Spleen (tissue), 11 donors: ENCODE results near the gene IMPDH1. TPM values are rescaled to one million over a fixed set of nuclear protein-coding genes. Genes with fewer than 3 reads are reported as not detected.

Experiments used
- DNase-seq: peaks from one replicate; pipeline ENCODE4 v3.0.0-alpha.2; 2020
- H3K27ac ChIP-seq, 8 donors: fragments of 200-600 bp; sonication (generic) in 7 of 8; 1 replicate in 4 of 8; 2 replicates in 4 of 8; pipeline versions ENCODE4 v1.5.0 to v1.8.0; 2016 to 2021; ENCODE audit warnings: inconsistent platforms in 4 of 8, mild to moderate bottlenecking in 4 of 8, moderate library complexity in 1 of 8
- H3K27me3 ChIP-seq, 7 donors: fragments of 200-600 bp; sonication (generic) in 6 of 7; replicated peaks in 1 of 7; 1 replicate in 4 of 7; 2 replicates in 3 of 7; pipeline versions ENCODE4 v1.5.0 to v1.8.0; 2016 to 2021; ENCODE audit warnings: inconsistent platforms in 3 of 7, mild to moderate bottlenecking in 1 of 7
- H3K36me3 ChIP-seq, 6 donors: fragments of 200-600 bp; sonication (generic) in 5 of 6; 1 replicate in 4 of 6; 2 replicates in 2 of 6; pipeline versions ENCODE4 v1.5.0 to v1.8.0; 2016 to 2021; ENCODE audit warnings: inconsistent platforms in 2 of 6
- H3K4me1 ChIP-seq, 6 donors: fragments of 200-600 bp; sonication (generic) in 5 of 6; 1 replicate in 3 of 6; 2 replicates in 3 of 6; pipeline versions ENCODE4 v1.5.0 to v1.8.0; 2016 to 2021; ENCODE audit warnings: inconsistent platforms in 3 of 6
- H3K4me3 ChIP-seq, 8 donors: fragments of 200-600 bp; sonication (generic) in 7 of 8; 1 replicate in 4 of 8; 2 replicates in 4 of 8; pipeline versions ENCODE4 v1.5.0 to v1.8.0; 2016 to 2021; ENCODE audit warnings: inconsistent platforms in 4 of 8, mild to moderate bottlenecking in 4 of 8, moderate library complexity in 2 of 8
- H3K9me3 ChIP-seq, 8 donors: fragments of 200-600 bp; sonication (generic) in 7 of 8; 1 replicate in 4 of 8; 2 replicates in 4 of 8; pipeline versions ENCODE4 v1.5.0 to v1.8.0; 2016 to 2021; ENCODE audit warnings: inconsistent platforms in 4 of 8
- CTCF ChIP-seq, 11 experiments: fragments of 200-600 bp in 7 of 11; fragments of 450-650 bp in 4 of 11; sonication (generic) in 4 of 11; IDR thresholded peaks in 8 of 11; conservative IDR thresholded peaks in 3 of 11; 1 replicate in 7 of 11; 2 replicates in 4 of 11; pipeline versions ENCODE4 v1.4.0 to v1.8.0; 2016 to 2021; ENCODE audit warnings: antibody characterized with exemption in 11 of 11, inconsistent platforms in 4 of 11, mild to moderate bottlenecking in 1 of 11
- POLR2A ChIP-seq, 3 donors: fragments of 450-650 bp; IDR thresholded peaks; one replicate each; pipeline ENCODE4 v1.5.1; 2017; ENCODE audit warnings: antibody characterized with exemption in 3 of 3, mild to moderate bottlenecking in 1 of 3
- POLR2AphosphoS5 ChIP-seq, 3 donors: sonication (generic); formaldehyde crosslinking; IDR thresholded peaks; one replicate each; pipeline ENCODE4 v1.5.1; 2017; ENCODE audit warnings: antibody characterized with exemption in 3 of 3
- WGBS, 5 donors: extraction: QIAGEN DNeasy Blood & Tissue Kit in 3 of 5; methylation state at CpG; one replicate each; pipeline versions ENCODE4 v1.1.5 to v1.1.7; 2013 to 2018; 5-methylcytosine and 5-hydroxymethylcytosine counted together
- intact Hi-C: fragments of 100-400 bp; cut with DNase I; formaldehyde crosslinking; loops from one replicate; pipeline ENCODE4 v1.15.0; 2023; ENCODE audit warnings: low total_unique reads
- polyA plus RNA-seq, 3 donors: library from polyadenylated mRNA; stranded (reverse); fragments of 200-250 nt; gene quantifications; one replicate each; pipeline ENCODE4 v1.2.1, GENCODE V29; 2013
- total RNA-seq, 7 donors: library from RNA; depleted of rRNA in 3 of 7; stranded (reverse); fragments of >200 nt in 3 of 7; fragmentation: NEBNext Ultra II Directional in 4 of 7; extraction: Animal tissue kit (Norgen Biotek cat#: 25700) in 4 of 7; gene quantifications; one replicate each; pipeline versions ENCODE4 v1.1.0 to v1.2.1, GENCODE V29; 2016 to 2021
- donor health status: healthy with polysubstance abuse.
- donor health status: DM: no; HTN: no; CAD: no; lungs with moderate emphysema.
- donor health status: DM: no; HTN: no; CAD: no.
- donor health status: Bipolar disorder and iron deficiency.
- donor health status: healthy.
- donor health status: DM: no; HTN: no; CAD: no.
- donor health status: DM: yes; HTN: yes; CAD: no.

Gene IMPDH1
- total and polyA plus RNA-seq, 10 donors, result 29.9 to 120 (median 83.1) TPM

- Histone ChIP-seq H3K27ac (no peak overlapping the region), H3K27me3 (no peaks in the 10 kb centered on the region), H3K4me3 (no peak overlapping the region), H3K9me3 (no peaks in the 10 kb centered on the region), H3K36me3 (no peaks in the 10 kb centered on the region), H3K4me1 (peaks cover 0 to 15% (median 6%) of the 10 kb centered on the region in 6 donors)
- TF ChIP-seq POLR2AphosphoS5 (IDR thresholded peaks at IDR 0.05), result no peak
- no peak for TF ChIP-seq POLR2A (IDR thresholded peaks at IDR 0.05)
- TF ChIP-seq CTCF (IDR thresholded peaks at IDR 0.05 in 8 of 11, conservative IDR thresholded peaks at IDR 0.05 in 3 of 11), result no peak
- intact Hi-C loops, result no loop called here
- DNase-seq, result no peak
- 90 to 98% (median 94%) methylated on average over 5 to 6 of the region's 6 CpGs for WGBS, 5 donors
These were observed 29.8 kb downstream of the IMPDH1 start for GRCh38 chr7:128379900-128380479.

GRCh38 chr7:128378637-128379036, 31.1 kb downstream of the IMPDH1 start:
- Histone ChIP-seq H3K4me3 (no peak overlapping the region), H3K27ac (no peak overlapping the region), H3K4me1 (peaks cover 0 to 15% (median 6%) of the 10 kb centered on the region in 6 donors), H3K36me3 (no peaks in the 10 kb centered on the region), H3K27me3 (no peaks in the 10 kb centered on the region), H3K9me3 (no peaks in the 10 kb centered on the region)
- 20 to 59% (median 43%) methylated on average over 2 of the region's 2 CpGs for WGBS, 5 donors
- intact Hi-C loops, result no loop called here
- no peak for TF ChIP-seq POLR2AphosphoS5 (IDR thresholded peaks at IDR 0.05)
- no peak for TF ChIP-seq POLR2A (IDR thresholded peaks at IDR 0.05)
- DNase-seq, result no peak

GRCh38 chr7:128376077-128376476, 33.7 kb downstream of the IMPDH1 start:
- intact Hi-C loops, result no loop called here
- Histone ChIP-seq H3K4me1 (peaks cover 0 to 8% (median 2%) of the 10 kb centered on the region in 6 donors), H3K27me3 (no peaks in the 10 kb centered on the region), H3K36me3 (no peaks in the 10 kb centered on the region), H3K4me3 (no peak overlapping the region), H3K27ac (no peak overlapping the region), H3K9me3 (no peaks in the 10 kb centered on the region)
- DNase-seq, result no peak
- 86 to 99% (median 92%) methylated on average over 3 of the region's 3 CpGs for WGBS, 5 donors
- TF ChIP-seq CTCF (IDR thresholded peaks at IDR 0.05 in 8 of 11, conservative IDR thresholded peaks at IDR 0.05 in 3 of 11) (no peak), POLR2AphosphoS5 (IDR thresholded peaks at IDR 0.05) (no peak), POLR2A (IDR thresholded peaks at IDR 0.05) (no peak)

- no peaks in the 10 kb centered on the region for H3K36me3 ChIP-seq
- H3K4me1 ChIP-seq, result no peaks in the 10 kb centered on the region
- H3K9me3 ChIP-seq, result no peaks in the 10 kb centered on the region
- intact Hi-C loops, result no loop called here
- no peak overlapping the region for H3K4me3 ChIP-seq
- 55 to 73% (median 64%) methylated on average over 1 of the region's 1 CpG for WGBS, 5 donors
- no peak for DNase-seq
- TF ChIP-seq POLR2A (IDR thresholded peaks at IDR 0.05), result no peak
- no peak for TF ChIP-seq POLR2AphosphoS5 (IDR thresholded peaks at IDR 0.05)
- no peak for TF ChIP-seq CTCF (IDR thresholded peaks at IDR 0.05 in 8 of 11, conservative IDR thresholded peaks at IDR 0.05 in 3 of 11)
- H3K27ac ChIP-seq, result no peak overlapping the region
- no peaks in the 10 kb centered on the region for H3K27me3 ChIP-seq
These were observed 35.7 kb downstream of the IMPDH1 start for GRCh38 chr7:128374041-128374440.
